K562 (cell line): ENCODE results near the gene PIGC. TPM values are rescaled to one million over a fixed set of nuclear protein-coding genes. Genes with fewer than 3 reads are reported as not detected.

Source experiments
- ARID1B ChIP-seq: fragments of 450-650 bp; IDR thresholded peaks from 2 replicates; pipeline ENCODE4 v1.6.1; 2016; ENCODE audit warnings: antibody characterized with exemption, mild to moderate bottlenecking, inconsistent platforms
- CBX3 ChIP-seq, 2 experiments: IDR thresholded peaks; 1 replicate in 1 of 2; 2 replicates in 1 of 2; pipeline ENCODE4 v1.6.1; 2012; ENCODE audit warnings: inconsistent platforms in 2 of 2, low read length in 2 of 2, borderline replicate concordance in 1 of 2, control low read depth in 1 of 2
- CTCF ChIP-seq, 3 experiments: IDR thresholded peaks in 2 of 3; conservative IDR thresholded peaks in 1 of 3; 2 replicates each; pipeline ENCODE4 v1.5.1; 2011 to 2012; ENCODE audit warnings: low read length in 3 of 3, mild to moderate bottlenecking in 3 of 3, control low read depth in 2 of 3, improper control_type of control experiment in 1 of 3, inconsistent platforms in 1 of 3, low read depth in 1 of 3, mixed read lengths in 1 of 3, moderate library complexity in 1 of 3; ENCODE audit not compliant: insufficient read depth in 2 of 3
- DPF2 ChIP-seq: fragments of 450-650 bp; IDR thresholded peaks from 2 replicates; pipeline ENCODE4 v1.6.1; 2016
- ETV1 ChIP-seq: fragments of 450-650 bp; conservative IDR thresholded peaks from 2 replicates; pipeline ENCODE4 v1.6.1; 2016; ENCODE audit warnings: missing genetic modification characterization, control low read depth, low read depth, missing compliant biosample characterization
- GATAD2B ChIP-seq: fragments of 450-650 bp; IDR thresholded peaks from 2 replicates; pipeline ENCODE4 v1.6.1; 2017; ENCODE audit warnings: mild to moderate bottlenecking, borderline replicate concordance
- MAFG ChIP-seq: fragments of 450-650 bp; conservative IDR thresholded peaks from 2 replicates; pipeline ENCODE4 v1.6.1; 2016; ENCODE audit warnings: missing genetic modification characterization, missing compliant biosample characterization
- MYNN ChIP-seq, 2 experiments: sonication (generic); formaldehyde crosslinking in 1 of 2; IDR thresholded peaks; 2 replicates each; pipeline versions ENCODE4 v1.5.0 to v1.6.1; 2016 to 2020; ENCODE audit warnings: antibody characterized with exemption in 1 of 2, missing genetic modification reagents in 1 of 2
- NFATC3 ChIP-seq: fragments of 450-650 bp; IDR thresholded peaks from 2 replicates; pipeline ENCODE4 v1.6.1; 2017; ENCODE audit warnings: mild to moderate bottlenecking
- PCBP2 ChIP-seq: fragments of 200-400 bp; formaldehyde crosslinking; IDR thresholded peaks from 2 replicates; pipeline ENCODE4 v1.6.1; 2018; ENCODE audit warnings: low read length, low read depth, mild to moderate bottlenecking, moderate library complexity; ENCODE audit not compliant: poor library complexity, severe bottlenecking
- PML ChIP-seq: IDR thresholded peaks from 2 replicates; pipeline ENCODE4 v1.6.1; 2012; ENCODE audit warnings: low read length, inconsistent platforms
- SLC30A9 ChIP-seq: fragments of 250-450 bp; sonication (Bioruptor Pico); IDR thresholded peaks from 2 replicates; pipeline ENCODE4 v1.8.0; 2022; ENCODE audit warnings: mild to moderate bottlenecking, moderate library complexity
- STAG1 ChIP-seq: sonication (generic); formaldehyde crosslinking; IDR thresholded peaks from 2 replicates; pipeline ENCODE4 v1.5.0; 2020; ENCODE audit warnings: missing genetic modification reagents, borderline replicate concordance
- TSC22D4 ChIP-seq: fragments of 450-650 bp; IDR thresholded peaks from 2 replicates; pipeline ENCODE4 v1.6.1; 2016; ENCODE audit warnings: missing genetic modification characterization, missing biosample characterization, control low read depth
- ZBTB8A ChIP-seq: fragments of 450-650 bp; IDR thresholded peaks from 2 replicates; pipeline ENCODE4 v1.6.1; 2018; ENCODE audit warnings: mild to moderate bottlenecking, moderate library complexity; ENCODE audit not compliant: partially characterized antibody
- ZNF318 ChIP-seq, 2 experiments: fragments of 450-650 bp; IDR thresholded peaks; 2 replicates each; pipeline ENCODE4 v1.6.1; 2016; ENCODE audit warnings: mild to moderate bottlenecking in 2 of 2, borderline replicate concordance in 1 of 2, low read depth in 1 of 2, moderate library complexity in 1 of 2
- ZNF561 ChIP-seq: fragments of 450-650 bp; formaldehyde crosslinking; conservative IDR thresholded peaks from 2 replicates; pipeline ENCODE4 v1.4.0; 2020; ENCODE audit warnings: mild to moderate bottlenecking, moderate library complexity
- polyA plus RNA-seq, 8 experiments: library from polyadenylated mRNA; depleted of rRNA in 4 of 8; stranded (reverse) in 5 of 8; unstranded in 3 of 8; fragments of >200 nt; fragmentation: Nextera tagmentation in 2 of 8; fragmentation: Illumina TruSeq in 1 of 8; extraction: Ambion mirVana in 2 of 8; extraction: Trizol in 1 of 8; gene quantifications; 2 replicates each; pipeline versions ENCODE4 v1.2.1 to v1.2.3, GENCODE V29; 2011 to 2014; ENCODE audit warnings: inconsistent platforms in 1 of 8, missing spikeins in 1 of 8
- total RNA-seq, 7 experiments: library from RNA; depleted of rRNA in 6 of 7; stranded (reverse); fragments of >200 nt in 6 of 7; fragmentation: Illumina TruSeq in 2 of 7; extraction: Trizol in 2 of 7; gene quantifications; 2 replicates each; pipeline versions ENCODE4 v1.2.1 to v1.2.3, GENCODE V29; 2011 to 2021; ENCODE audit warnings: low replicate concordance in 1 of 7

The PIGC gene
- total and polyA plus RNA-seq, 9 of the 15 experiments (the other 6 are each of a cell fraction or from before 2014, with no cell fraction given), result 30.5 to 97.9 (median 54.7) TPM

- no peak for TF ChIP-seq ZNF318 (IDR thresholded peaks at IDR 0.05; ENCODE audit: borderline replicate concordance in 1 of 2, low read depth in 1 of 2)
- no peak for TF ChIP-seq ZBTB8A
- peak in 1 of 2 experiments; percentile 85; a peak in 1 of 3 replicates for TF ChIP-seq CBX3 (IDR thresholded peaks at IDR 0.05; ENCODE audit: borderline replicate concordance in 1 of 2, low read length in 2 of 2)
- TF ChIP-seq PML, result peak; percentile 52; the same call in 1 of the 2 replicates
- TF ChIP-seq CTCF (IDR thresholded peaks at IDR 0.05 in 2 of 3, conservative IDR thresholded peaks at IDR 0.05 in 1 of 3; ENCODE audit: insufficient read depth in 2 of 3, low read depth in 1 of 3, low read length in 3 of 3), result peak; percentile 94 to 97 (median 96)
- TF ChIP-seq ARID1B, result no peak; the same call in 1 of the 2 replicates
- no peak for TF ChIP-seq TSC22D4 (tag)
- no peak for TF ChIP-seq NFATC3
- no peak for TF ChIP-seq ZNF561
- TF ChIP-seq ETV1 (tag), result peak; percentile 84
- TF ChIP-seq STAG1 (CRISPR knock-in tag), result peak; percentile 72
- TF ChIP-seq MAFG (tag), result no peak
- TF ChIP-seq MYNN (IDR thresholded peaks at IDR 0.05), result no peak; the same call in none of the 2 replicates
- TF ChIP-seq MYNN (CRISPR knock-in tag; IDR thresholded peaks at IDR 0.05), result no peak
- TF ChIP-seq DPF2, result 0 out of 2 replicates have a peak, but pooled peaks have one; percentile 27
- TF ChIP-seq PCBP2, result no peak
- TF ChIP-seq GATAD2B, result peak; percentile 82; the same call in 1 of the 2 replicates
- TF ChIP-seq SLC30A9, result no peak
Observed at GRCh38 chr1:172443666-172444453, at the start of gene PIGC (continued).
